AG08396 (cell line): ENCODE data around the gene METAP1.
"Not testable (repeated sequence)": the region's sequence is repeated elsewhere in the genome, so short reads cannot be mapped to it uniquely, and the experiment has no call there.

Experiments
- DNase-seq: peaks from one replicate; pipeline ENCODE4 v3.0.0; 2012; ENCODE audit warnings: low spot score, mixed read lengths

The METAP1 gene

DNA sequence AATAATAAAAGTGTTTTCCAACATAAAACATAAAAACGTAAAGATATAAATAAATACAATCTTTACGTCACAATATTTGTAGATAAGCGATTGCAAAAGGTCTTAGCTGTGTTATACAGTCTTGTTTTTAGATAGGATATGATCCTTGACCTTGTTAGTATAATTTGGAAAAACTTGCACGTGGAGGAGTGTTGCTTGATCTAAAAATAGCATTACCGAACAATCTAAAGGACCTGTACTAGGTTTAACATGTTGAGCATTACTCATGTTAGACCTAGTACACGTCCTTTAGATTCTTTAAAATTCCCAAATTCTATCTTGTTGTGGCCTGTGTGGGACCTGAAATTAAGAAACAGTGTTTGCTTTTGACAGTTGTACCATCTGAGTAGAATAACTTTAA, 1.6 kb downstream of the METAP1 start:
- no peak for DNase-seq

DNA sequence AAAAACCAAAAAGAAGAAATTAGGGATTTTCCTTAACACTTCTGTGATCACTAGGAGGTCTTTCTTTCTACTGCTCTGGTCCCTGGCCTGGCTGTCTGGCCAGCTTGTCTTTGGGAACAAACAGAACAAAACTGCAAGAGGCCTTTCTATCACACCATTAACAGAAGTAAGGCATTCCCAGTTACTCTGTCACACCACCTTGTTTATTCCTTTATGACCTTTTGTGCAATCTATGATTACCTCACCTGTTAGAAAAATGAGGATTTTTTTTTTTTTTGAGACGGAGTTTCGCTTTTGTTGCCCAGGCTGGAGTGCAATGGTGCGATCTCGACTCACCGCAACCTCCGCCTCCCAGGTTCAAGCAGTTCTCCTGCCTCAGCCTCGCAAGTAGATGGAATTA, 3.0 kb downstream of the METAP1 start:
- DNase-seq, result no peak

DNA sequence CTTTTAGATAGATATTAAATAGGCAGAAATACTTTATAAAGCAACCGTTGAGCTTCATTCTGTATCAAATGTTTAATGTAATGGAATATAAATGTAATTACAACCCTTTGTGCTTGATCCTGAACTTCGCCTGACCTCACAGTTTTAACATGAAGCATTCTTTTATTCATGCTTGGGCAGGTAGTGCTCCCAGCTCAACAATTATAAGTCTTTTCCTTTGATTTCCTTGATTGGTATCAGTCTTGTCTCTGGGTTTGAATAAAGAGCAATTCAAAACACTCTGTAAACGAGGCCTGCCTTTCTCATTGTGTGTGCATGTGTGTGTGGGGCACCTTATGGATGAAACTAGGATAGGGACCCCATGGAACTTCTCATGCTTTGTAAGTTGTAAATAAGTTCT, 6.8 kb downstream of the METAP1 start:
- DNase-seq, result no peak

DNA sequence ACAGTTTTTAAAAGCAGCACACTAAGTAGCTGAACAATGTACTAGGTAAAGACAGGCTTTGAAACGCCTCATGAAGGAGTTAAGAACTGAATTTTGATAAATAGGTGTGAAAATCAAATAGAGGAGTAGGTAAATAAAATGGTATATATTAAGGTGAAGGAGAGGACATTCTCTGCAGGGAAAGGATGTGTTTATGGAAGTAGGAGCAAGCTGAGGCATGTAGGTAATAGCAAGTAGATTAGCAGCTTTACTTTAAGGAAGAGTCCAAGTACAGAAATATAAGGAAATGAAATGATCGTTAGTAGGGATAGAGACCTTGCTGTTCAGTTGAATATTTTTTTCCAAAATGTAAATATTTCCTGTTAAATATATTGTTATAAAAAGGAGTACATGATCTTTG, 12.5 kb downstream of the METAP1 start:
- DNase-seq, result no peak

DNA sequence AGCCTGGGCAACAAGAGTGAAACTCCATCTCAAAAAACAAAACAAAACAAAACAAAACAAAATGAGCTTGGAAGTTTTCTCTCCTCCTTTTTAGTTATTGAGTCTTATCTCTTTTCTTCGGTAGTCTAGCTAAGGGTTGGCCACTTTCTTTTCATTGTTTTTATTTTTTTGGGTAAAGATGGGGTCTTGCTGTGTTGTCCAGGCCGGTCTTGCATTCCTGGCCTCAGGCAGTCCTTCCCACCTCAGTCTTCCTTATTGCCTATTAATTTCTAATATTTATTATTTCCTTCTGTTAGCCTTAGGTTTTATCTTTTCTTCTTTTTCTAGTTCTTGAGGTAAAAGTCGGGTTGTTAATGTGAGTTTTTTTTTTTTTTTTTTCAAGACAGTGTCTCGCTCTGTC, 16.4 kb downstream of the METAP1 start:
- DNase-seq, result no peak

DNA sequence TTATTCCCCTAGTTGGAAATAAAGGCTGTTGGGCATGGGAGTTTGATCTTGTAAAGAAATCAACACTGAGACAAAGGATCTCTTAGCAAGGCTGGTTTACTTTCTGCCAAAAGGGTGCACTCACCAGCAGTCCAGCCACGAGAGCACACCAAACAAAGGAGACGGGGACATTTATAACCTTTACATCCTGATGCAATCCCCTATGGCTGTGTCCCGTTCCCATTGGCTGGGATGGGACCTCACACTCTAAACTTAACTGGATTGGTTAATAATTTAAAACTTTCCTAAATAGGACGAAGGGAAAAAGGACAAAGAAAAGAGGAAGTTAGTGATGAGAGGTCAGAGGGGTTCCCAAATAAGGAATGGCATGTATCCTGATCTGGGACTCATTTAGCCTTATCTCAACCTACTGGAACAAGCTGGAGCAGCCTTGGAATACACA, 17.9 kb downstream of the METAP1 start:
- no peak for DNase-seq

DNA sequence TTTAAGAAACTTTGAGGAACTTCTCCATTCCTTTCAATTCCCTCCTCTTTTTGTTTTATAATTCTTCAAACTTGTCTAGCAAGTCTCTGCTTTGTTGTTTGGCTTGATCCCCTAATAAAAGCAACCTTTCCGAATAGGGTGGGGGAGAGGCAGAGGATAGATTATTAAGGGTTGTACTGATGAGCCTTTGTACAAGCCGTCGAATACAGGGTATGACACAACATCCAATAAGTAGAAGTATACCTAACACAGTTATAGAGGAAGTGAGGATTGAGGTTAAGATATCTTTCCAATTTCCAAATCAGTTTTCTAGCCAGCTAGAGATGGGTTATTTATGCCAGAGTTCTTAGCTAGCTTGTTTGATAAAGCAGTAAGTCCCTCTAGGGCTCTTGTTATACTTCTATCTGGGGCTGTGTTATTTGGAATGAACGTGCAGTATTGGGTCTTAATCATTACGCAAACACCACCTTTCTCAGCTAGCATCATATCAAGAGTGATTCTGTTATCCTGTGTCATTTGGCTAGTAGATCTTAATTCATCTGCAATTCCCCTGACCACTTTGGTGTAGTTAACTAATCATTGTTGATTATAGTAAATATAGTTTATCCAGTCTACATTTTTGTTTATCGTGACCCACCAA, 18.5 kb downstream of the METAP1 start:
- DNase-seq, result no peak

DNA sequence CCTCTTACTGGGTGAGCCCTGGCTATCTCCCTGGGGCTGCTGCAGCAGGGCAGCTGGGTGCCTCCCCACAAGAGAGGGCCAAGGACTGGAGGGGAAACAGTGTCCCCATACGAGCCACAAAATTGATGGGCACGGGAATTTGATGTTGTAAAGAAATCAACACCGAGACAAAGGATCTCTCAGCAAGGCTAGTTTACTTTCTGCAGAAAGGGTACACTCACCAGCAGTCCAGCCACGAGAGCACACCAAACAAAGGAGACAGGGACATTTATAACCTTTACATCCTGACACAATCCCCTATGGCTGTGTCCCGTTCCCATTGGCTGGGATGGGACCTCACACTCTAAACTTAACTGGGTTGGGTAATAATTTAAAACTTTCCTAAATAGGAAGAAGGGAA, 25.9 kb downstream of the METAP1 start:
- DNase-seq, result no peak

DNA sequence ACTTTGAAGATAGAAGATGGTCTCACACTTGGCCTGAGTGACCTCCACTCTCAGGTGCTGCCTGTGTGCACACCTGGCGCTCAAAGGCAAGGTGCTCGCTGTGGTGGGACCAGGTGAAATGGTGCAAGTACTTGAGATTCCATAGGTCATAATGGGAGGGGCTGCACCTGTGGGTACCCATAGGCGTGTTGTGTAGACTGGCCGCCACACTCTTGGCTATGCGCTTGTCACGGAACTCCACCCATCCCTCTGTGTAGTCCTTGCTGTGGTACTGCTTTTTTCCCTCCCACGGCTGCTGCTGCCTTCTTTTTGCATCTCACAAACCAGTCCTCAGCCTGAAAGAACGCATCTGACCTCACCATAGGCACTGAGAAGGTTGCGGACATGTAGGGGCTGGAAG, 27.0 kb downstream of the METAP1 start:
- DNase-seq, result no peak

DNA sequence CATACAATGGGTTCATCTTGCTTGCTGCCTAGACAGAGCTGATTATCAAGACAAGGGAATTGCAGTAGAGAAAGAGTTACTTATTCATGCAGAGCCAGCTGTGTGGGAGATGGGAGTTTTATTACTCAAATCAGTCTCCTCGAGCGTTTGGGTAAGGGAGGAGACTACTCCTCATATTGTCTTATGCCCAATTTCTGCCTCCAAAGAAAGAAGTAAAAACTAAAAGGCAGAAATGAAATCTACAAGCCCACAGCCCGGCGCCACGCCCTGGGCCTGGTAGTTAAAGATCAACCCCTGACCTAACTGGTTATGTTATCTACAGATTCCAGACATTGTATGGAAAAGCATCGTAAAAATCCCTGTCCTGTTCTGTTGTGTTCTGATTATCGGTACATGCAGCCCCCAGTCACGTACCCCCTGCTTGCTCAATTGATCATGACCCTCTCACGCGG, 28.3 kb downstream of the METAP1 start:
- not testable (repeated sequence) for DNase-seq

DNA sequence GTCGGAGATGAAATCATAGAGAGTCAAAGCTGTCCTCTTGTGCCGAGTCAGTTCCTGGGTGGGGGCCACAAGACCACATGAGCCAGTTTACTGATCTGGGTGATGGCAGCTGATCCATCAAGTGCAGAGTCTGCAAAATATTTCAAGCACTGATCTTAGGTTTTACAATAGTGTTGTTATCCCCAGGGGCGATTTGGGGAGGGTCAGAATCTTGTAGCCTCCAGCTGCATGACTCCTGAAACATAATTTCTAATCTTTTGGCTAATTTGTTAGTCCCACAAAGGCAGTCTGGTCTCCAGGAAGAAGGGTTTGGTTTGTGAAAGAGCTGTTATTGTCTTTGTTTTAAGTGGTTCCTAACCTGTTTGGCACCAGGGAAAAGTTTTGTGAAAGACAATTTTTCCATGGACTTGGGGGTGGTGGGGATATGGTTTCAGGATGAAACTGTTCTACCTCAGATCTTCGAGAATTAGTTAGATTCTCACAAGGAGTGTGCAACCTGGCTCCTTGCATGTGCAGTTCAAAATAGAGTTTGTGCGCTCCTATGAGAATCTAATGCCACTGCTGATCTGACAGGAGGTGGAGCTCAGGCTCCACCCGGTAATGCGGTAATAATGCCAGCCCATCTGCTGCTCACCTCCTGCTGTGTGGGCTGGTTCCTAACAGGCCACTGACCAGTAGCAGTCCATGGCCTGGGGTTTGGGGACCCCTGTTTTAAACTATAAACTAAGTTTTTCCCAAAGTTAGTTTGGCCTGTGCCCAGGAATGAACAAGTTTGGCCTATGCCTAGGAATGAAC, 29.2 kb downstream of the METAP1 start:
- DNase-seq, result no peak

DNA sequence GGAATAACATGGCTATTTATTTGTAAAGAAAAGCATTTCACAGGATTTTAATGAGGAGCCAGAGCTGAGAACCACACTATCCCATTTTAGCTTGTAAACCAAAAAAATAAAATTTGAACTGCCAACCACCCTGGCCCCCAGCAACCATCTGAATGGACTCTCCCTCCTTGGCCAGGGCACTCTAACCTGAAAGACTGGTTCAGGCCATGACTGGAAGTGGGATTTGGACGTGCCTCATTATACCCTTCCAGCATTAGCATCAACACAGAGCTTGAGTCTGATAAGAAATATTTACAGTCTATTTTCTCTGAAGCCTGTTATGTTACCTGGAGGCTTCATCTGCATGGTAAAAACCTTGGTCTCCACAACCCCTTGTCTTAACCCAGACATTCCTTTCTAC, 30.0 kb downstream of the METAP1 start:
- DNase-seq, result no peak

DNA sequence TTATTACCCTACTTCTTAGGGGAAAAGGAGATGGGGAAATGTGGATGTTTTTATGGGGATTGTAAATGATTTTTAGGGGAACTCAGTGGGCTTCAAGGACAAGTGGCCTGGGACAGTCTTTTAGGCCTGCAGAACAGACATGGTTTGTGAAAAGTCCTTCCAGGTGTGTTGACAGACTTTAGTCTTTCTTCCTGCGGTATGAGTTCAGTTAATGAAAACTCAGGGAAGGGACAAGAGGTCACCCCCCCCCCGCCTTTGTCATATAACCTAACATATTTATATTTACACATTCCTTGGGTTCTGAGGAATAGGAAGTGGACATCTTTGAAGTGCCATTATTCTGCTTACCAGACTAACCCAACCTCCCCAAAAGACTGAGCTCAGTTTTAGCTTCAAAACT, 31.8 kb downstream of the METAP1 start:
- DNase-seq, result no peak

DNA sequence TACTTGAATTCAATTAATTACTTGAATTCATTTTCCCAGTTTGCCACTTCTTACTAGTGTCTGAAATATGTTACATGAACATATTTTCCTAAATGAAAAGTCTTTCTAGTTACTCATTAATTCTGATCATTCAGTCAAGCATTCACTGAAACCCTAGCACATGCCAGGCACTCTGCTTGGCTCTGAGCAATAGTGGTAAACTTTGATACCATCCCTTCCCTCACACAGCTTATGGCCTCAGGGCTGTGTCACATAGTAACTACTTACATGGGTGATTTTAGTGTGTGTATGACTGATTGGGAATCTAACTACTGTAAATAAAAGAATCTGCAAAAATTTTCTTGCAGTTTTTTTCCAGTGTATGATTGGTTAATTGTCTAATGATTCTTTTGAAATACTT, 32.7 kb downstream of the METAP1 start:
- no peak for DNase-seq

DNA sequence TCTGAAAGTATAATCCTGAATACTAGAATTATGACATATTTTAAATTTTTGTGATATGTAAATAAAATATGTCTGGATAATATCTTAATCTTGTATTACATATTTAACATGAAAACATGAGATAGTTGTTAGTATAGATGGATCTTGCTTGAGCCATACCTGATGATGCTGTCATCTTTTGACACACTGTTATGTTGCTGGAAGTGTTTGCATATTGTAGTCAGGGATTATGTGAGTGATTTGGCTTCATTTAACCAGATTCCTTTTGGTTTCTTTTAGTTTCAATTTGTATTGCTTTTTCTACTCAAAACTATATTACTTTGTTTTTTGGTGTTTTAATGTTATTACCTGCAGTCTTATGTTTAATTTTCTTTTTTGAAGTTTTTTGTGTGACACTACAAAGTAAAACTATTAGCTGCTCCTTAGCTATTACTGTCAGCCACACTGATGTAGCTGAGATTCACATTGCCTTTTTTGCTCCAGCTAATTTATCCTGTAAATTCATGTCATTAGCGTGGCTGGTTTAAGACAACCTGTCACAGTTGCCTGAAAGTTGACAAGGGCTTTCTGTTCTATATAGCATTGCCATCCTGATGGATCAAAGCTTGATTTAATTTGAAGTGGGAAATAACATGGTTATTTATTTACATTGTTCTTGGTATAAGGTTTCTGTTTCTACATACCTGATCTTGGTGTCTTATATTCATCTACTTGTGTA, 33.7 kb downstream of the METAP1 start:
- no peak for DNase-seq

DNA sequence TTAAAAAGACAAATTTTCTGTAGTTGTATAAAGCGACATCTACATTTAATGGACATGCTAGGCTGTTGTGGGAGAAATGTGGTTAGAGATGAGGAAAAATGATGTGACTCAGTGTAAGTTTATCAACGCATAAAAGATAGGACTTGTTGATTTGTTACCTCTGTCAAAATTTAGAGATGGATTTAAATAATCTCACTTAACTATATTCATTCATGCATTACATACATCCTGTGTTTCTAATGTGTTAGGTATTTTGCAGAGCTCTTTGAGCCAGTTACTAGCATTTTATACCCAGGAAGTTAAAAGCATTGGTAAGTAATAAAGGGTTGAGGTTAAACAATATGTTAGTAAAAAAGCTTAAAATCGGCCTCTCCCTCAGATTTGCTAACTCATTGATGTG, 34.3 kb downstream of the METAP1 start:
- no peak for DNase-seq

DNA sequence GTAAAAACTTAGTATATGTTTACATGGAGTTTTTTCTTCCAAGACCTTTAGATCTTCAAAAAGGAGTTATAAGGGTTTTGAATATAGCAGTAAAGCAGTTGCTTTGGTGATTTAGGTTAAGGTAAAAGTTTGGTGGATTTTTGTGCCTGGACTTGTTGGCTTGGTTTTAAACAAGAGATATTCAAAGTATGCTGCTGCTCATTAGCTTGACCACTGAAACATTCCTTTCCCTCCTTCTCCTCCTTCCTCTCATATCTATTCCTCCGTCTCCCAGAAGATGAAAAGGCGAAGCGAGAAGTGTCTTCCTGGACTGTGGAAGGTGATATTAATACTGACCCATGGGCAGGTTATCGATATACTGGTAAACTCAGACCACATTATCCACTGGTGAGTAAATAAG, 38.4 kb downstream of the METAP1 start:
- no peak for DNase-seq

DNA sequence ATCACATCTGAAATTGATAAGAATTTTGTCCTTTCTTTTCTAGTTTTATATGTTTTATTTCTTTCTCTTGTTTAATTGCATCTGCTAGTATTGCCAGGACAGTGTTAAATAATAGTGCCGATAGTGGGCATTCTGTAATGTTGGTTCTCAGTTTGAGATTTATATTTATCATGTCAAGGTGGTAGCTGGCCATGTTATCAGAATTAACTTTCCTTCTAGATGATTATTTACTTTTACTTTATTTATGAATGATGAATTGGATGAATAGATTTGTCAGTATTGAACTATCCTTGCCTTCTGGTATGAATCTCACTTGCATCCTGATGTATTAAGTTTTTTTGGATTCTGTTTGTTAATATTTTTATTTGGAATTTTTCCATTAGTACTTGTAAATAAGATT, 42.7 kb downstream of the METAP1 start:
- DNase-seq, result no peak

DNA sequence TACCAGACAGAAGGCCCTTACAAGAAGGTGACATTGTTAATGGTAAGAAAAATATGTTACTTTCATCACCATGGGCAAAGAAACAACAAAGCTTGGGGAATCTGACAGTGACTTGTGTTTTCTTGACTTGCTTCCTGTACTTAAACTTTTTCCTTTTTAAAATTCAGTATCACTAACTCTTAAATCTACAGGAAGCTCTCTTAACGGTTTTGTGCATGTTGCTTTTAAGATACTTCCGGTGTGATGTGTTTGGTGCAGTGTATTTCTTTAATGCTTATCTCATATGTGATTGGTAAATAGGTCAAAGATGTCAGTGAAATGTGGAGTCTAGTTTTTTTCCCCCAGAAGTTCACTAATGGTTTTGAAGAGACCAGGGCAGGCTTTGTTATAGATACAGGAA, 47.8 kb downstream of the METAP1 start:
- no peak for DNase-seq

DNA sequence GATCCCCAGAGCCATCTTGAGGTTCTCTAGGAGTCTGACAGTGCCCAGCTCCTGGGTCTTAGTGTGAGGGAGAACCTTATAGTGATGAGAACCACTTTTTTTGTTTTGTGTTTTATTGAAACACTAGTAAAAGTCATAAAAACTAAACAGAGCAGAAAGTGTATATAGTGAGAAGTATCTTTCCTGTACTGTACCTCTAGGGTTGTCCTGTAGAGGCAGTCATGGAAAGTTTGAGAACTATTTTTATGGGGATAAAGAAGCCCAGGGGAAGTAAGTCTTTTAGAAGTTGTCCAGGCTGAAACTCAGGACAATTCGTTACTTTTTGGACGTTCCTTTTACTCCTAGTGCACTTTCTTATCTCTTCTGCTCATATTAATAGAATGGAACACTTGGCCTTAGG, 52.2 kb downstream of the METAP1 start:
- DNase-seq, result no peak

DNA sequence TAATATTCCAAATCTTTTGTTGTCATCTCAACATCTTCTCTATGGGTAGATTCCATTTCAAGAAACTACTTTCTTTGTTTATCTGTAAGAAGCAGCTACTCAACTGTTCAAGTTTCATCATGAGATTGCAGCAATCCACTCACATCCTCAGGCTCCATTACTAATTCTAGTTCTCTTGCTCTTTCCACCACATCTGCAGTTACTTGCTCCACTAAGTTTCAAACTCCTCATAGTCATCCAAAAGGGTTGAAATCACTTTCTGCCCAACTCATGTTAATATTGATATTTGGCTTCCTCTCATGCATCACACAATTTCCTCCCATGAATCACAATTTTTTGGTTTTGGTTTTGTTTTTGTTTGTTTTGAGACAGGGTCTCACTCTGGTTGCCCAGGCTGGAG, 57.4 kb downstream of the METAP1 start:
- no peak for DNase-seq

DNA sequence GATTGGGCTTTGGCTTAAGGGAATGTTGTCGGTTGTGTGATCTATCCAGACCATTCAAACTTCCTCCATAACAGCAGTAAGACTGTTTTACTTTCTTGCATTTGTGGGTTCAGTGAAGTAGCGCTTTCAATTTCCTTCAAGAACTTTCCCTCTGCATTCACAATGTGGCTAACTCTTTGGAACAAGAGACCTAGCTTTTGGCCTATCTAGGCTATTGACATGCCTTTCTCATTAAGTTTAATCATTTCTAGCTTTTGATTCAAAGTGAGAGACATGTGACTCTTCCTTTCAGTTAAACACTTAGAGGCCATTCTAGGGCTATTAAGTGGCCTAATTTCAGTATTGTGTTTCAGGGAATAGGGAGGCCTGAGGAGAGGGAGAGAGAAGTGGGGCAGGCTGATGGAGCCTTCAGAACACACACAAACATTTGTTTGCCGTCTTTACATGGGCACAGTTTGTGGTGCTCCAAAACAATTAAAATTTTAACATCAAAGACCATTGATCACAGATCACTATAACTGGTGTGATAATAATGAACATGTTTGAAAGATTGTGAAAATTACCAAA, 59.0 kb downstream of the METAP1 start:
- DNase-seq, result no peak

DNA sequence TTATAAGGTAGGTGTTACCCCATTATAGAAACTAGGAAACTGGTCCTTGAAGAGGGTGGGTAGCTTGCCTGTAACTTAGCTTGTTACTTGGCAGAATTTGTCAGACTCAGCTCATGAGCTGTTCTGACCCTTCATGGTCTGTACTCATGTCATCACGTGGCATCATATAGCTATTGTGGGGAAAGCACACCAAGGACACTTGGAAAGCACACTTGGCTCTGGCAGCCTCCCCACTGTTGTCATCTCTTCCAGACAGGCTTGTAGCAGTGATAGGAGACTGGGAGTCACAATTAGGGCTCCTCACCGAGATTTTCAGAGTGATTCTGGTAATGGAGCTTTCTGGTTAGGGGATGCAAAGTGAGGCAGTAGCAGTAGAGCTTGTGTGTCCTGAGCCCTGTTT, 62.7 kb downstream of the METAP1 start:
- DNase-seq, result no peak
